RPMI7951 (cell line): ENCODE data around the gene CSAG3. TPM values are rescaled to one million over a fixed set of nuclear protein-coding genes. Genes with fewer than 3 reads are reported as not detected.

Source experiments
- total RNA-seq: library from RNA; depleted of rRNA; stranded (reverse); fragments of >200 nt; shearing (Covaris generic); gene quantifications from 2 replicates; pipeline ENCODE4 v1.2.3, GENCODE V29; 2014; rRNA removed

The CSAG3 gene
- total RNA-seq, 1 experiment from 2014 or later = 8.7 TPM

Other genes with a start within 250 kb of the CSAG3 start
- 2.3 and 2.7 TPM in 2 replicates for gene GABRQ, start 121.3 kb upstream of the CSAG3 start, total RNA-seq
- 93.5 and 116 TPM in 2 replicates for gene MAGEA3, start 60.4 kb upstream of the CSAG3 start, total RNA-seq
- gene CSAG2, start 49.9 kb upstream of the CSAG3 start, total RNA-seq = 1.1 and 3.4 TPM in 2 replicates
- 16.1 and 16.7 TPM in 2 replicates for gene MAGEA2B, start 44.6 kb upstream of the CSAG3 start, total RNA-seq
- gene CSAG1, start 25.5 kb upstream of the CSAG3 start, total RNA-seq = 32.1 and 33.2 TPM in 2 replicates
- gene MAGEA12, start 25.5 kb upstream of the CSAG3 start, total RNA-seq = 91.4 and 93.6 TPM in 2 replicates
- gene MAGEA2, start 5.4 kb upstream of the CSAG3 start, total RNA-seq = 28.7 and 30.9 TPM in 2 replicates
- 85.4 and 95.8 TPM in 2 replicates for gene MAGEA6, start 10.5 kb downstream of the CSAG3 start, total RNA-seq
- gene CETN2, start 71.5 kb downstream of the CSAG3 start, total RNA-seq = 42.1 and 44.6 TPM in 2 replicates
- gene NSDHL, start 71.8 kb downstream of the CSAG3 start, total RNA-seq = 8.7 and 12.4 TPM in 2 replicates
- gene ZNF185, start 138.8 kb downstream of the CSAG3 start, total RNA-seq = 2.9 and 3.3 TPM in 2 replicates
- not detected in 2 replicates for gene PNMA5, start 234.9 kb downstream of the CSAG3 start, total RNA-seq